GM18858 (cell line): ENCODE measurements around the gene GPR139.

Experiments
- ATAC-seq: cut with Tn5 transposase; IDR thresholded peaks from one replicate; pipeline ENCODE4 v1.9.1; 2021; ENCODE audit not compliant: unreplicated experiment

GPR139 gene

DNA sequence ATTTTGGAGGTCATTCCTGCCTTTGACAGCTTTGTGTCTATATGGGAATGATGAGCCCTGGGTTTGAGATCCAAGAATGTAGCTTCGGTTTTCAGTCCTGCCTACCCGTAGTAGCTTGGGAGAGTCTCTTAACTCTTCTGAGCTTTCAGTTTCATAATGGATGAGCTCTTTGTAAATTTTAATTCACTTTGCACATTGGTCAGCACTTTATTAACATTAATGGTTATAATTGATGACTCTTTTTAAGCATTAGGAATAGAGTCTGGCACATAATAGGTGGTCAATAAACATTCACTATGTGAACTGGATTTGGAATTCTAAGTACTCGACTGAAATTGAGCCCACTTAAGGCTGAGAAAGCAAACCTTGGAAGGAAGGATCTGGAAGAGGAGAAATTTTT, 17.3 kb downstream of the GPR139 start:
- ATAC-seq: no peak

DNA sequence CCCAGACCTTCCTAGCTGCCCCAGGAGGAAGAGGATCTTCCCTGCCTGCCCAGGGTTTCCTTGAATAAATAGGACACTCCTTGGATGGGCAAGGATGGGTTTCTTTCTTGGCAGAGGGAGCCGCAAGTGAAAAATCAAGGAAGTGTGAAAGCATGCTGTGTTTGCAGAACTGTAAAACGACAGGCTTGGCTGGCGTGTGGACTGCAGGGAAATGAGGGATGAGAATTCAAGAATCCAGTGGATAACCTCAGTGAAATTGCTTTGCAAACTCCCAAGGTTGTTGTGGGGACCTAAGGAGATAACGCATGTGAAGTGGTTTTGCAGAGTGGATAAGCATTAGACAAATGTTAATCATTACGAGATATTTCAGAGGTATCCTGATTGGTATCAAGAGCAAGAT, 20.4 kb downstream of the GPR139 start:
- ATAC-seq: no peak

DNA sequence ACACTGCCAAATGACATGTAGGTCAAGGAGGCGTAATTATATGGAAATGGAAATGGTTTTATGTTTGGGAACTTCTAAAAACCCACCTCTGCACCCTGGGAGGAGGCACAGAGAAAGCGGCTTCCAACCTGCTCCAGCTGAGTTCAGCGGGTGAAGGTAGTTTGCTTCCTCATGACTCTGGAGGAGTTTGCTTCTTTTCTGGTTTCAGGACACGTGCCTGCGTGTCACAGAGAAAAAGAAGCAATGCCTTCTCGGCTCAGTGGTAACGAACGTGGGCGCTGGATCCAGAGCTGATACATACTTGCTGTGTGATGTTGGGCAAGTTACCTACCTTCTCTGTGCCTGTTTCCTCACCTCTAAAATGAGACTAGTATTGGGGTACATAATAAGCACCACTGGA, 22.1 kb downstream of the GPR139 start:
- ATAC-seq: no peak

DNA sequence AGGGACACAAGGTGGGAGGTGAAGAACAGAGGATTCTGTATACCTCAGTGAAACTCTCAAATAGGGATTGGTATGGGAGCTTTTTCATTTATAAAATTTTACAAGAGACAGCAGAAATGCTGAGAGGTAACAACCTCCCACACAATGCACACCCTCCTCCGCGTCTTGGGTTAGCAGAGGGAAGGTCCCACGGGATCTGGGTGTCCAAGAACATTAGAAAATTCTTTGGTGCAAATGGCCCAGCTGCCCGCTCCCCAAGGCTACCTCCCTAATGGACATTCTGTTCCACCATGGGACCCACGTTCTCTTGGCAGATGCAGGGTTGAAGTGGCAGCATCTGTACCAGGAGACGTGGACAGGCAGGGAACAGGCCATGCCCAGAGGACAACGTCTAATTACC, 22.5 kb downstream of the GPR139 start:
- no peak for ATAC-seq

DNA sequence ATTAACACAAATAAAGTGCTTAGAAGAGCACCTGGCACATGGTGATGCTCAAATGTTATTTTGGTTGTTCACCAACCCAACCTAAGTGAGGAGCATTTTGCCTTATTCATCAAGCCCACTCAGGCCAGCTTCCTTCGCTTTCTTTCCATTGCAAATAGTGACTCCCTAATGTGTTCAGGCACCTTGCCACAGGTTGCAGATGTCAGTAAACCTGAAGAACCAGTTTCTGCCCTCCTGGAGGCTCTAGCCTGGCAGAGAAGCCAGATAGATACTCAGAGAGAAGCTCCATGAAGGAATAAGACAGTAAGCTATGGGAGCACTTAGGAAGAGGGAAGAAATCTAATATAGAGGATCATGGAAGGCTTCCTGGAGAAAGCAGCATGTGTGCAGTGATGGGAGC, 23.9 kb downstream of the GPR139 start:
- ATAC-seq: no peak

DNA sequence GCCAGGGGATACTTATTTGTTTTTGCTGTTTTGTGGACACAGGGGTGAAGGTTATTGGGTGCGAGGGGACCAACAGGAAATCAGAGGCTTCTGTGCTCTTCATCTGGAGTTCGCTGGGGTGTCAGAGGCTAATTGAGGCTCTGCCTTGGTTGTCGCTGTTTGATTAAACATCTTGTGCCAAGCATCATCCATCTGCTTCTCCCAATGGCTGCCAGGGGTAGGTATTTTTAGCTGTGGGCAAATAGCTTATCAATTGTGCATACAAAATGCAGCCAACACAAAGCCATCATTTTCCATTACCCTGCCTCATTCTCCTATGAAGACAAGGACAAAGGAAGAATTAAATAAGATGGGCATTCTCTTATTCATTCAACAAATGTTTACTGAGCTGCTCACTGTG, 27.8 kb downstream of the GPR139 start:
- no peak for ATAC-seq

DNA sequence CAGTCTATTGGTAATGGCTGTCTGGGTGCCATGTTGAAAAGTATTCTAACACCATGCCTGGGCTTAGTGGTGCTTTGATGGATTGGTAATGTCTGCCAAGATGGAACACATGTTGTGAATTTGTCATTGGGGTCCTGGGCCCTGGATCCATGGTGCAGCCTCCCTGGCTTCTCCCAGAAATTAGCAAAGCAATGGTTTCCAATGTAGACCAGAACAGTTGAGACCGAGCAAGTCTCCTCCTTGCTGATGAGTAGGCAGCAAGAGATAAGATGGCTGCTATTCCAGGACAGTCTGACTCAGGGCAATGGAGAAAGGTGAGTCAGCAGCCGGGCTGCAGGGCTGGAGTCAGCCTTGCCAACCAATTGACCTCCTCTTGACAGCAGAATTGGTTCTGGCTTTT, 30.8 kb downstream of the GPR139 start:
- ATAC-seq: no peak

DNA sequence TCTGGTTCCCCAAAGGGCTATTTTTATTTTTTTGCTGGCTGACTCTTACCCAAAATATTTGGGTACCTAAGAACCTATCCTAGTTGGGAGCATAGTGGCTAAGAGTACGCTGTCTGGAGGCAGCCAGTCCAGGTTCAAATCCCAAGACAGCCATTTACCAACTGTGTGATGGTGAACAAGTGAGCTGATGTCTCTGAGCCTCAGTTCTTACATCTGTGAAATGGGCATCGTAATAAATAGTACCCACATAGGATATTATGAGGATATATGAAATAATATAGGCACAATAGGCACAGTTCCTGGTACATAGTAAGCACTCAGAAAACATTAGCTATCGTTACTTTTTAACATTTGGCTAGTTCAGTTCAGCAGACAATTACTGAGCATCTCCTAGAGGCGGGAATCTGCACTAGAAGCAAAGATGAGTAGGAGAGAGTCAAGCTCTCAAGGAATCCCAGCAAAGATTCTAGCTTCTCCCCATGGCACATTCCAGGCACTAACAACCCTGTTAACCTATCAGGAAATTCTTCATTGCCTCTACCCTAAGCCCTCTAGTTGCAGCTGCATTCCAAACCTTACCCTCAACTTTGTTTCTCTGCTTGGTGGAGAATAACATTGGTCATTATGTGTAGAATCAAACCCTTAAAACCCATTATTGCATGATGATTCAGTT, 31.6 kb downstream of the GPR139 start:
- no peak for ATAC-seq

DNA sequence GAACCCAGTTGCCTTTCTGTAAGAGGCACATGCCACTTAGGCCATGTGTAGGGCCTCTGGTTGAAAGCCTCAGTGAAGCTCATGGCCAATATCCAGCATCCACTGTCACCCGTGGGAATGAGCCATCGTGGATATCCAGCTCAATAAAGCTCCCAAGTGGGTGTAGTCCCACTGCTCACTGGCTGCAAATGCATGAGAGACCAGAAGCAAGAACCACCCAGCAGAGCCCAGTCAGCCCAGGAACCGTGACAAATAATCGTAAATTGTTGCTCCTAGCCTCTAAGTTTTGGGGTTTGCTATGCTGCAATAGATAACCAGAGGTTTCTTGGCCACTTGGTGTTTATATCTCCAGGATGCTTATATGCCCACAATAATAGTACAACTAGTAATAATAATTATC, 33.7 kb downstream of the GPR139 start:
- ATAC-seq: no peak

DNA sequence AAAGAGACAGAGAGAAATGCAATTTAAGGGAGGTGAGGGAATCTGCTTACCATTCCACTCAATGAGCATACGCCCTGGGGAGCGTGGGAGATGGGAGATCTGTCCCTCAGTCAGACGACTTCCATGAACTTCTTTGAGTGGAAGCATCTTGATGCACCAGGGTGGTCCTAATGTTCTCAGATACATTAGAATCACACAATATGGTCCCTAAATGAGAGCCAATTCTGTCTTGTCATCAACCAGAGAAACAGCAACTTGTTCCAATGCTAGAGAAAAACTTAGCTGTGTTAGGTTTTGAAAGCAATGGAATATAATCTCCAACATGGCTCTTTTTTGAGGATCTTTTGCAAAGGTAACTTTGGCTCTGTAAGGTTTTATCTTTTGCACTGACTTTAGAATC, 44.1 kb downstream of the GPR139 start:
- no peak for ATAC-seq

DNA sequence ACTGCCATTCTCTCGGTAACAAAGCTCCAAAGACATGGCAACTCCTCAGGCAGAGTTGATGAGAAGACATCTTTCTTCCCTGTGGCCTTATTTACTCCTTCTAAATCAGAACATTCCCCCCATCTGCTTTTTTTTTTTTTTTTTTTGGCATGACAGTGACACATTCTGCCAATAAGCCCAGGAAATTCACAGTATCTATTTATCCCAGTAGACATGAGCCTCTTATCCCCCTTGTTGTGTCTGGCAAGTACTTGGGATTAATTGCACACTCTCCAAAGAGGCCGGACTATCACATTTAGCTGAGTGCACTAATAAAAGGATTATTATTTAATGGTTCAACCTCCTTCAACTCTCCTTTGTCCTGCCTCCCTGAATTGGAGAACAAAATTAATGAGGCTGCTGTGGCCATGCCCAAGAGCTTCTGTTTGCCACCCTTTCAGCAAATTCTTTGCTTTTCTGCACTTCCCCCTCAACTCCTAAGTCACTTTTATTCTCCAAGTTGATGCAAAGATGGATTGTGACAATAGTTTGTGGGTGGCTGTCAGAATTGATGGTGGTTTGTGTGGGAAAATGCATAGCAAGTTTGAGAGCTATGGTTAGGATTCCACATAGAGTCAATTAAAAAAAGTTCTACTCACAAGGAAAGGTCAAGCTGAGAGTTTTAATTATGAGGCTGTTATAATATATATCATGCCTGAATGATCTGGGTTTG, 47.2 kb downstream of the GPR139 start:
- no peak for ATAC-seq

DNA sequence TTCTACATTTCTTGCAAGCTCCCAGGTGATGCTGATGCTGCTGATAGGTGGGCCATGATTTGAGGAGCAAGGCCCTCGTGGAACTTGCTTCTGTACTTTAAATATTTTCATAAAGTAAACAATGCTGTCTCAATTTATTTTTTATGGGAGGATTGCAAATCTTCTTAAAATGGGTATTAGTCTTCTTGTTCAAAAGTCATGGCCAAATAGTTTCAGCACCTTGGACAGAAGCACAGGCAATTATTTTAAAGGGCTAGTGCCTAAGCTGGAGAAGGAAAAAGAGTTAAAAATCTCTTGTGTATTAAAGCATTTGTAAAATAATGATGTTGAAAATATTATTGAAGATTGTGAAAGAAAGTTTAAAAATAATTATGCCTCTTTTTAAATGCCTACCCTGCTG, 50.5 kb downstream of the GPR139 start:
- no peak for ATAC-seq

DNA sequence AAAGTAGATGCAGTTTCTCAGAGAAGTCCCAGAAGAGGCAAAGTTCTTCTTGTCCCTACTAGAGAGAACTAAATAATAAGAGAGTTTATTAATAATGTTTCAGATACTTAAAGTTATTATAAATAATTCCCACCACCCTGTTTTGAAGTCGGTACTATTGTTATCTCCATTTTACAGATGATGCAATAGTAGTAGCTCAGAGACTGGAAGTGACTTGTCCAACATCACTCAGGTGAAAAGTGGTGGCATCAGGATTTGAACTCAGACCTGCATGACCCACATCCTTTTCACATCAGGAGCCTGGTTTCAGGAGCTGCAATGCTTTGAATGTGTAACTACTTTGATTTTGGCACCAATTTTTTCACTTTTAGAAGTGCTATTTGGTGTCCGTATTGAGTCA, 52.7 kb downstream of the GPR139 start:
- no peak for ATAC-seq

DNA sequence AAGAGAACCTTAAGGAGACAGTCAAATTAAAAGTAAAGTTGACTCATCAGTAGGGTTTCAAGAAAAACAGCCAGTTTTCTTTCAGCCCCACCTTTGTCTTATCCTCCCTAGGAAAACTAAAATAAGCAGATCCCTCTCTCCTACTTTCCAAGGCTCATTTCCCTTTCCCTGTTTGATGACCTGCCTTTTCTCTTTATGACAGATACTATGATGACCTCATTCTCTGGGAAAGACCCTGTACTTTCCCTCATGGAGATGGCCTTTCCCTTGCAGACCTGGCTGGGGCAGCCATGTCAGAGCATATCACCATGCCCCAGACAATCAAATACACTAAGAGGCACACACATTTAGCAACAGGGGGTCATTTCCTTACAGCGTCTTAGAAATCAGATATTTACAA, 53.6 kb downstream of the GPR139 start:
- no peak for ATAC-seq

DNA sequence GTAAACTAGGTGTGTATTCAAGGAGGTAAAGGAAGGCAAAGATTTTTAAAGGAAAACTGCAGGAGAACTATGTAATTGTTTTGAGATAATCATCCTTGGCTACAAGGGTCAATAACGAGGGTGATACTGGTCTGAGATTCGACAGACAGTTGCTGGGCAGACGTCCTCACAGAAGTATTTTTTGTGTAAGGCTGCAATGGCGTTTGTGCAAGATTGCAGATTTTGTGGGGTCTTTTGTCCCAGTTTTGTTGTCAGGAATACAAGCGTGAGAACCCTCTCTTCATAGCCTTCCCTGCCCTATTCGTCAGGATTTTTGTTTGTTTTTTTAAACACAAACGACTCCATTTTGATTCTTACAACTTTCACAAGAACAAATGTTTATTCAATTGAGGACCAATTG, 57.5 kb downstream of the GPR139 start:
- ATAC-seq: no peak

DNA sequence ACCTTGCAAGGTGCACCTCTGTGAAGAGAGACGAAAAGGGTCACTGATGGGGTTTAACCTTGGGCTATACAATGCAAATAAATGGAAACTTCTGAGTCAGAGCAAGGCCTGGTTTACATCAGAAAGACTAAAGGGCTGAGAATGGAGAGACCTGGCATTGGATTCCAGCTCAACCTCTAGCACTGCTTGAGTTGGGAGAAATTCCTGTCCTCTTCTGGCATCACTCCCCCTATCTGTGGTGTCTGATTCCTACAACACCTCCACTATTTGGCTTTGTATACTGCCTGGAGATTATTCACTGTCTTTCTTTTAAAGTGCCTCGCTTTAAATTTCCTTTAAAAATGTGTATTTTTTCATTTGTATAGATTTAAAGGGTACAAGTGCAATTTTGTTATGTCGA, 68.8 kb downstream of the GPR139 start:
- ATAC-seq: no peak

DNA sequence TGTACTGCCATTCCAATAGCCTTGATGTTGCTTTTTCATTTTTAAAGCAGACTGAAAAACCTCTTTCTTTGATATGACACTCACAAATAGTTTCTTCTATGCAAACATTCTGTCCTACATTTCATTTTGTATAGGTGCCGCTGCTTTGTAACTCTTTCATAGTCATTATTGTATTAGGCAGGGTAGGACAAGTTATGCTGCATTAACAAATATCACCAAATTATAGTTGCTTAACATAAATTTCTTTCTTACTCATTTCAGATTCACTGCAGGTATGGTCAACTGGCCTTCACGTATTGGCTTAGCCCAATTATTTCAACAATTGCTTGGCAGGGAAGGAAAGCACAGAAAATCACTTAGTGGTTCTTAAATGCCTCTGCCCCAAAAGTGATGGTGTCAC, 70.8 kb downstream of the GPR139 start:
- no peak for ATAC-seq

DNA sequence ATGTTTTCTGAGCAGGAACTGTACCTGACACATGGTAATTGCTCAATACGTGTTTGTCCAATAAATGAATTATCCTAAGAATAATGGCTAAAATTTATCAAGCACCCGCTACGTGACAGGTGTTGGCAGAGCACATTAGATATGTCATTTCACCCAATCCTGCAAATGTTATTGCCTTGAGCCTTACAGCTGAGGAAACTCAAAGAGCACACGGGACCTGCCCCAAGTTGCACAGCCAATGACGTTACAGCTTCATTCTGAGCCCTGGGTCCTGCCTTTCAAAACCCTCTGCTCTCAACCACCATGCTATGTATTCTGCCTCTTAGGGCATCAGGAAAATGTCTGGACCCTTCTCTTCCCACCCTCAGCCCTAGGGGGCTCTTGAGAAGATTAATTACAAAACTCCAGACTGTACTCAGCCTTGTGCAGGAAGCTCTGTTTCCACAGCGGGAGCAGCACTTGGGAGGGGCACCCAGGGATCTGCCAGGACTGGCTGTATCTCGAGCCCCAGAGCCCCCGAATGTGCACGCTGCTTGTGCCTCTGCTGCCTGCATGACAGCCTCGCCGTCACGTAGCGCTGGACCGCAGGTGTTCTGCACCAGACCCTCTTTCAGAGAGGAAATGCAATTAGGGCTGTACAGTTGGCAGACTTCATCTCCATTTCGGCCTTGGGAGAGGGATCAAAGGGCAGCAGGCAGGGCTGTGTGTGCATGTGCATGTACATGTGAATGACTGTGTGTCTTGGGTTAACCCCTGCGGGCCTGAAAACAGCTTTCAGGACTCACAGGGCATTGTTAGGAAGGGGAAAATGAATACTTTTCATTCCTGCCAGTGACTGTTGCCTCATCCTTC, 71.6 kb downstream of the GPR139 start:
- ATAC-seq: no peak

DNA sequence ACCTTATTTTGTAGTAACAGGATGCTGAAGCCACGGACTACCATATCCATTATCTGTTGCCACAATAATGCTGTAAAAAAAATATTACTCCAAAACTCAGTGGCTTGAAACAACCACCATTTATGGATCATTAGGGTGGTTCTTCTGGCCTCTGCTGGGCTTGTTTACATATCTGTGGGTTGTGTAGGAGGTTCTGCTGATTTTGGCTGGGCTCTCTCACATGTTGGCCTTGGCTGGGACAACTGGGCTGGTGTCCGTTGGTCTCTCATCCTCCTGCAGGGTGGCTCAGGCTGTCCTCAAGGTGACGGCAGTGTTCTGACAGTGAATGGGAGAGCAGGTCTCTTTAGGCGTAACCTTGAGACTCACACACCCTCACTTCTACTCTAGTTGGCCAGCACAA, 76.0 kb downstream of the GPR139 start:
- ATAC-seq: no peak

DNA sequence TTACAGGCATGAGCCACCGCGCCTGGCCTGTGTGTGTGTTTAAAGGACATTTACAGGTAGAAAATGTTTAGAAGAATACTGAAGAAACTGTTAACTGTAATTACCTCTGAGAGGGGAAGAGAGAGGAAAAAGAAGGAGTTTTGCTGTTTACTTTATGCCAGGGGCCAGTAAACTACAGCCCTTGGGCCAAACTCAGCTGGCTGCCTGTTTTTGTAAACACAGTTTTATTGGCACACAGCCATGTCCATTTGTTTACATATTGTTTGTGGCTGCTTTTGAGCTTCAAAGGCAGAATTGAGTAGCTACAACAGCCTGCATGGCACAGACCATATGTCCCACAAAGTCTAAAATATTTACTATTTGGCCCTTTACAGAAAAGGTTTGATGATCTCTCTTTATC, 76.4 kb downstream of the GPR139 start:
- ATAC-seq: no peak

DNA sequence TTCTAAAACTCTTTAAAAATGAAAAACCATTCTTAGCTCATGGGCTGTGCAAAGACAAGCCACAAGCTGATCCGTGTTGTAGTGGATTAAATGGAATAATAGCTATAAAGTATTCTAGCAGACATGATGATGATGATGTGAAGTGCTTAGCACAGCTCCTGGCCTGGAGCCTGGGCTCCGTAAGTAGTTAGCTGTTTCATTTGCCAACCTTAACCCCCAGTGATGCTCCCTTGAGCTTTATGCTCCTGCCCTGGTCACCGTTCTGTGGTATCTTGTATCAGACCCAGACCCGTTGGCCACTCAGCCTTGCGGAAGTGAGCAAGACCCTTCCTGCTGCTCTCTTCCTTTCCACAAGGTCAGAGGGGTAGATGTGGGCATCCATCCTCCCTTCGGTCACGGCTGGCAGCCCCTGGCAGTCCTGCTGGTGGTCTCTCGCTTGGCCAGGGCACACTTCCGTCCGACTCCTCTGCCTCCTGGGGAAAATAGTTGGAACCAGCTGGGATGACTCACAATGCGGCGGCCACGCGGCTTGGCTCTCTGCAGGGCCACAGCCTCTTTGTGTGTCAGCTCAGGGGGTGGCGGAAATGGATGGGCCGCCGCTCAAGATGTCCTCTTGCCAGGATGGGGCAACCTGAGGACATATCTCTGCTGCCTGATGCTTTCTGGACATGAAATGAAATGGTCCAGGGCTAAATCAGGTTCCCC, 79.1 kb downstream of the GPR139 start:
- ATAC-seq: no peak

DNA sequence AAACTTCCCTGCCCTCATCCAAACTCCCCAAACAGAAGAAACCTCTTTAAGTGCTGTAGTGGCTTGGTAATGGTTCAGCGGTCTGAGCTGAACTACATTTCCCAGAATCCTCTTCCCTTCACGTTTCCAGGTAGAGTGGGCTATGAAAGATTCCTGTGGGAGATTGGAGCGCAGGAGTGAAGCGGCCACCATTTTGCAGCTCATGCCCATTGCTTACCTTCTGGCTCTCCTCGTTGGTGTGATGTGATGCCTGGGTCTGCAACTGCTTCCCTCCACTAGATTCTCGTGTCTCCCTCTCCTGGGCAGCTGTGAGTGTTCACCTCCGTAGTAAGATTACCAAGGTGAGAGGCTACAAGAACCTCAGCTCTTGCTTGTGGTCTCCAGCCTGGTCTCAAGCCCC, 82.1 kb downstream of the GPR139 start:
- ATAC-seq: no peak
